ENCODE results near the gene C2CD2.

DNA sequence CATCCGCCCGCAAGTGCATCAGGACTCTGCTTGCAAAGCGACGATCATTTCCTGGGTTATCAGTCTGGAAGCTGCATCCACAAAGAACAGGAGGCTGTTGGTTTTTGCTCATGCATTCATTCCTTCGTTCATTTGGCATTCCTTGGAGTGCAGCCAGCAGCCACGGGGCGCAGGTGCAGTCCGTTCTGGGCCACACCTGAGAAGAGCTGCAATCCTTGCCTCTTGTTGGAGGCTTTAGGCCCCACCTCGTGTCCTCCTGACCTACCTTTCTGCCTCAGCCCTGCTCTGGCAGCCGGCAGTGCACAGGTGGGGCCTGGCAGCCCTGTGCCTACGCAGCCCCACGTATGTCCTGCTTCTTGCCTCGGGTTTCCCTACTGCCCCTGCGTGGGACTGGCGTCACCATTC is 19.6 kb upstream of the C2CD2 start:
- TF ChIP-seq, protein P1, sequence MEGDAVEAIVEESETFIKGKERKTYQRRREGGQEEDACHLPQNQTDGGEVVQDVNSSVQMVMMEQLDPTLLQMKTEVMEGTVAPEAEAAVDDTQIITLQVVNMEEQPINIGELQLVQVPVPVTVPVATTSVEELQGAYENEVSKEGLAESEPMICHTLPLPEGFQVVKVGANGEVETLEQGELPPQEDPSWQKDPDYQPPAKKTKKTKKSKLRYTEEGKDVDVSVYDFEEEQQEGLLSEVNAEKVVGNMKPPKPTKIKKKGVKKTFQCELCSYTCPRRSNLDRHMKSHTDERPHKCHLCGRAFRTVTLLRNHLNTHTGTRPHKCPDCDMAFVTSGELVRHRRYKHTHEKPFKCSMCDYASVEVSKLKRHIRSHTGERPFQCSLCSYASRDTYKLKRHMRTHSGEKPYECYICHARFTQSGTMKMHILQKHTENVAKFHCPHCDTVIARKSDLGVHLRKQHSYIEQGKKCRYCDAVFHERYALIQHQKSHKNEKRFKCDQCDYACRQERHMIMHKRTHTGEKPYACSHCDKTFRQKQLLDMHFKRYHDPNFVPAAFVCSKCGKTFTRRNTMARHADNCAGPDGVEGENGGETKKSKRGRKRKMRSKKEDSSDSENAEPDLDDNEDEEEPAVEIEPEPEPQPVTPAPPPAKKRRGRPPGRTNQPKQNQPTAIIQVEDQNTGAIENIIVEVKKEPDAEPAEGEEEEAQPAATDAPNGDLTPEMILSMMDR (IDR thresholded peaks at IDR 0.05): no peak
- TF ChIP-seq POLR2A (IDR thresholded peaks at IDR 0.05) (no peak), POLR2AphosphoS5 (IDR thresholded peaks at IDR 0.05) (peak in 1 of 3 donors; percentile 10), EP300 (IDR thresholded peaks at IDR 0.05; ENCODE audit: low read depth) (no peak)

All from transverse colon (tissue), 4 donors.